Colonic mucosa (tissue), 4 donors: Measurements from ENCODE around the gene PPP3CA. TPM values are rescaled to one million over a fixed set of nuclear protein-coding genes. Genes with fewer than 3 reads are reported as not detected.

ENCODE experiments used
- DNase-seq: peaks from one replicate; pipeline ENCODE4 v3.0.0-alpha.2; 2020
- H3K27ac ChIP-seq: fragments of 200-600 bp; one replicate; pipeline ENCODE4 v1.8.0; 2021
- H3K27me3 ChIP-seq: fragments of 200-600 bp; one replicate; pipeline ENCODE4 v1.8.0; 2021
- H3K36me3 ChIP-seq: fragments of 200-600 bp; one replicate; pipeline ENCODE4 v1.8.0; 2021
- H3K4me1 ChIP-seq: fragments of 200-600 bp; one replicate; pipeline ENCODE4 v1.8.0; 2021; ENCODE audit warnings: mild to moderate bottlenecking
- H3K4me3 ChIP-seq: fragments of 200-600 bp; one replicate; pipeline ENCODE4 v1.8.0; 2021
- H3K9ac ChIP-seq, 2 donors: one replicate each; pipeline ENCODE4 v1.7.0; 2013; ENCODE audit warnings: control low read depth in 2 of 2, low read depth in 2 of 2, low read length in 2 of 2
- H3K9me3 ChIP-seq: fragments of 200-600 bp; one replicate; pipeline ENCODE4 v1.8.0; 2021
- CTCF ChIP-seq: fragments of 200-600 bp; IDR thresholded peaks from one replicate; pipeline ENCODE4 v1.8.0; 2022; ENCODE audit warnings: antibody characterized with exemption, mild to moderate bottlenecking
- intact Hi-C: fragments of 100-400 bp; cut with DNase I; formaldehyde crosslinking; loops from one replicate; pipeline ENCODE4 v1.14.1; 2022
- total RNA-seq, 2 donors: library from RNA; stranded (reverse); fragmentation: NEBNext Ultra II Directional in 1 of 2; extraction: Animal tissue kit (Norgen Biotek cat#: 25700) in 1 of 2; gene quantifications; one replicate each; pipeline ENCODE4 v1.2.1, GENCODE V29; 2021
- donor health status: healthy.
- donor health status: DM: no; HTN: no; CAD: no.
- donor health status: DM: no; HTN: no; CAD: no.

Gene PPP3CA
- 10 to 100 TPM; 34.5 to 43.9 TPM for total RNA-seq

GRCh38 chr4:101347267-101347556, at the start of gene PPP3CA:
TSS of gene PPP3CA (minus strand) at chr4:101347526.
- DNase-seq: no peak
- Histone ChIP-seq H3K36me3 (no peaks in the 10 kb centered on the region), H3K27ac (peak within 1 kb of the TSS; percentile 99), H3K4me1 (peaks cover 4% of the 10 kb centered on the region), H3K9ac (peak within 1 kb of the TSS; percentile 85 to 96), H3K27me3 (no peaks in the 10 kb centered on the region), H3K9me3 (no peaks in the 10 kb centered on the region), H3K4me3 (peak within 1 kb of the TSS; percentile 83)
- TF ChIP-seq CTCF: no peak
- intact Hi-C loops: loop anchor here (10.0 kb wide), 1 partner anchor 162 kb away; no protein-coding TSS in a partner anchor

GRCh38 chr4:101393256-101393655, 45.9 kb upstream of the PPP3CA start:
- H3K27ac ChIP-seq: no peak overlapping the region
- no peak overlapping the region for H3K4me3 ChIP-seq
- no peaks in the 10 kb centered on the region for H3K4me1 ChIP-seq
- no peak for TF ChIP-seq CTCF
- H3K9me3 ChIP-seq: no peaks in the 10 kb centered on the region
- intact Hi-C loops: no loop called here
- H3K9ac ChIP-seq: no peak overlapping the region
- DNase-seq: no peak
- no peaks in the 10 kb centered on the region for H3K36me3 ChIP-seq
- H3K27me3 ChIP-seq: no peaks in the 10 kb centered on the region

GRCh38 chr4:101370663-101371210, 23.4 kb upstream of the PPP3CA start:
- no peak for TF ChIP-seq CTCF
- no peaks in the 10 kb centered on the region for H3K9me3 ChIP-seq
- intact Hi-C loops: no loop called here

GRCh38 chr4:101367201-101367600, 19.9 kb upstream of the PPP3CA start:
- no peak for DNase-seq
- intact Hi-C loops: no loop called here
- H3K9ac ChIP-seq: no peak overlapping the region

More at GRCh38 chr4:101370663-101371210, 23.4 kb upstream of the PPP3CA start:
- Histone ChIP-seq H3K27ac (no peak overlapping the region), H3K4me1 (no peaks in the 10 kb centered on the region), H3K36me3 (no peaks in the 10 kb centered on the region), H3K27me3 (no peaks in the 10 kb centered on the region), H3K9ac (no peak overlapping the region), H3K4me3 (no peak overlapping the region)
- DNase-seq: no peak

GRCh38 chr4:101366331-101366730, 19.0 kb upstream of the PPP3CA start:
- intact Hi-C loops: no loop called here
- Histone ChIP-seq H3K27ac (no peak overlapping the region), H3K27me3 (no peaks in the 10 kb centered on the region), H3K4me1 (no peaks in the 10 kb centered on the region), H3K9me3 (no peaks in the 10 kb centered on the region), H3K9ac (no peak overlapping the region), H3K4me3 (no peak overlapping the region), H3K36me3 (no peaks in the 10 kb centered on the region)
- DNase-seq: no peak
- no peak for TF ChIP-seq CTCF

More at GRCh38 chr4:101367201-101367600, 19.9 kb upstream of the PPP3CA start:
- H3K27me3 ChIP-seq: no peaks in the 10 kb centered on the region
- no peaks in the 10 kb centered on the region for H3K36me3 ChIP-seq
- no peaks in the 10 kb centered on the region for H3K4me1 ChIP-seq
- no peak overlapping the region for H3K4me3 ChIP-seq
- TF ChIP-seq CTCF: no peak
- H3K27ac ChIP-seq: no peak overlapping the region
- no peaks in the 10 kb centered on the region for H3K9me3 ChIP-seq
